Lower lobe of right lung (tissue), 2 donors: ENCODE data around the gene ATG5. TPM values are rescaled to one million over a fixed set of nuclear protein-coding genes. Genes with fewer than 3 reads are reported as not detected.
"Not testable (repeated sequence)": the region's sequence is repeated elsewhere in the genome, so short reads cannot be mapped to it uniquely, and the experiment has no call there.

Experiments used
- ATAC-seq, 2 donors: fragments of 200-7000 bp; cut with Tn5 transposase; one replicate each; pipeline ENCODE4 v1.9.1; 2020 to 2022; ENCODE audit warnings: mild to moderate bottlenecking in 2 of 2, moderate library complexity in 2 of 2
- DNase-seq: peaks from one replicate; pipeline ENCODE4 v3.0.0-alpha.2; 2020
- H3K27ac ChIP-seq: fragments of 200-600 bp; one replicate; pipeline ENCODE4 v1.8.0; 2022
- H3K27me3 ChIP-seq: fragments of 200-600 bp; one replicate; pipeline ENCODE4 v1.8.0; 2022; ENCODE audit warnings: low read depth
- H3K36me3 ChIP-seq: fragments of 200-600 bp; one replicate; pipeline ENCODE4 v1.8.0; 2022; ENCODE audit warnings: mild to moderate bottlenecking
- H3K4me1 ChIP-seq: fragments of 200-600 bp; one replicate; pipeline ENCODE4 v1.8.0; 2022
- H3K4me3 ChIP-seq: fragments of 200-600 bp; one replicate; pipeline ENCODE4 v1.8.0; 2022; ENCODE audit warnings: mild to moderate bottlenecking
- H3K9me3 ChIP-seq: fragments of 200-600 bp; one replicate; pipeline ENCODE4 v1.8.0; 2022
- CTCF ChIP-seq: fragments of 200-600 bp; IDR thresholded peaks from one replicate; pipeline ENCODE4 v1.8.0; 2022; ENCODE audit warnings: antibody characterized with exemption, mild to moderate bottlenecking
- intact Hi-C: fragments of 100-400 bp; cut with DNase I; formaldehyde crosslinking; loops from one replicate; pipeline ENCODE4 v1.11.0; 2022
- total RNA-seq: library from RNA; stranded (reverse); fragmentation: NEBNext Ultra II Directional; extraction: Animal tissue kit (Norgen Biotek cat#: 25700); gene quantifications from one replicate; pipeline ENCODE4 v1.2.1, GENCODE V29; 2021
- donor health status: DM: no; HTN: yes; CAD: no; lungs with severe emphysema.

Gene ATG5
- total RNA-seq, 1 donor from 2014 or later, result 33.6 TPM

GRCh38 chr6:106152952-106153351, 172.6 kb downstream of the ATG5 start:
- ATAC-seq (no peak), DNase-seq (no peak)
- H3K36me3 ChIP-seq, result no peaks in the 10 kb centered on the region
- intact Hi-C loops, result no loop called here
- no peak overlapping the region for H3K27ac ChIP-seq
- no peak for TF ChIP-seq CTCF
- H3K4me3 ChIP-seq, result no peak overlapping the region
- no peaks in the 10 kb centered on the region for H3K27me3 ChIP-seq
- no peaks in the 10 kb centered on the region for H3K4me1 ChIP-seq
- no peaks in the 10 kb centered on the region for H3K9me3 ChIP-seq

GRCh38 chr6:106152476-106152875, 173.1 kb downstream of the ATG5 start:
- ATAC-seq, H3K27me3 ChIP-seq, DNase-seq, H3K4me3 ChIP-seq, H3K9me3 ChIP-seq, H3K4me1 ChIP-seq, intact Hi-C loops, H3K36me3 ChIP-seq, H3K27ac ChIP-seq: not testable (repeated sequence)

- Histone ChIP-seq H3K27ac (no peak overlapping the region), H3K36me3 (no peaks in the 10 kb centered on the region), H3K4me3 (no peak overlapping the region), H3K4me1 (no peaks in the 10 kb centered on the region), H3K9me3 (no peaks in the 10 kb centered on the region), H3K27me3 (no peaks in the 10 kb centered on the region)
- no peak for ATAC-seq
- intact Hi-C loops, result no loop called here
- TF ChIP-seq CTCF, result no peak
- DNase-seq, result no peak
These were observed 176.0 kb downstream of the ATG5 start for GRCh38 chr6:106149472-106150069.

GRCh38 chr6:106147476-106147875, 178.1 kb downstream of the ATG5 start:
- no peak for ATAC-seq

GRCh38 chr6:106146852-106147351, 178.7 kb downstream of the ATG5 start:
- intact Hi-C loops, result no loop called here
- Histone ChIP-seq H3K4me3 (no peak overlapping the region), H3K36me3 (no peaks in the 10 kb centered on the region), H3K27me3 (no peaks in the 10 kb centered on the region), H3K27ac (no peak overlapping the region), H3K4me1 (no peaks in the 10 kb centered on the region), H3K9me3 (no peaks in the 10 kb centered on the region)
- TF ChIP-seq CTCF, result no peak
- no peak for ATAC-seq
- DNase-seq, result no peak

More at GRCh38 chr6:106147476-106147875, 178.1 kb downstream of the ATG5 start:
- H3K4me3 ChIP-seq, result no peak overlapping the region
- no peaks in the 10 kb centered on the region for H3K4me1 ChIP-seq
- H3K36me3 ChIP-seq, result no peaks in the 10 kb centered on the region
- no peak for DNase-seq
- H3K9me3 ChIP-seq, result no peaks in the 10 kb centered on the region
- no peak for TF ChIP-seq CTCF
- H3K27me3 ChIP-seq, result no peaks in the 10 kb centered on the region
- H3K27ac ChIP-seq, result no peak overlapping the region
- intact Hi-C loops, result no loop called here

GRCh38 chr6:106145741-106146227, 179.8 kb downstream of the ATG5 start:
- DNase-seq, result no peak
- intact Hi-C loops, result no loop called here
- Histone ChIP-seq H3K9me3 (no peaks in the 10 kb centered on the region), H3K27ac (no peak overlapping the region), H3K36me3 (no peaks in the 10 kb centered on the region), H3K4me1 (no peaks in the 10 kb centered on the region), H3K4me3 (no peak overlapping the region), H3K27me3 (no peaks in the 10 kb centered on the region)
- no peak for ATAC-seq
- TF ChIP-seq CTCF, result no peak
